Activated CD8-positive, alpha-beta memory T cell treated with anti-CD3 and anti-CD28 coated beads, Interleukin-2, amount 50 U/mL, for 4 hours (primary cell): ENCODE measurements around the gene USF3.
A peak's percentile ranks its signal among the peaks of the same experiment; 100 is the strongest.

ENCODE experiments used
- DNase-seq: peaks from one replicate; pipeline ENCODE4 v3.0.0-alpha.2; 2020

The USF3 gene

DNA sequence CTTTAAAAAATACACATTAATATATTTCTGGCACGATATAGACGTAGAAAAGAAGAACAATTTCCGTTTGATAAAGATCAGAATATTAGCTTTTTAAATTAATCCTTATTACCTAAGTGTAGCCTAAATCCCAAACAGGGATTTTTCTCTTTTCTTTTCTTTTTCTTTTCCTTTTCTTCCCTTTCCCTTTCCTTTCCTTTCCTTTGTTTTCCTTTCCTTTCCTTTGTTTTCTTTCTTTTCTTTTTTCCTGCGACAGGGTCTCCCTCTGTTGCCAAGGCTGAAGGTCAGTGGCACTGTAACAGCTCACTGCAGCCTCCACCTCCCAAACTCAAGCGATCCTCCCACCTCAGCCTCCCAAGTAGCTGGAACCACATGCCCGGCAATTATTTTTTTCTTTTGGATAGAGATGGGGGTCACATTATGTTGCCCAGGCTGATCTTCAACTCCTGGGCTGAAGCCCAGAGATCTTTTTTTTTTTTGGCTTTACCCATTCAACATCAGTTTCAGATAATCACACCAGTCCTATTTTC lies 1.8 kb upstream of the USF3 start:
- no peak for DNase-seq

DNA sequence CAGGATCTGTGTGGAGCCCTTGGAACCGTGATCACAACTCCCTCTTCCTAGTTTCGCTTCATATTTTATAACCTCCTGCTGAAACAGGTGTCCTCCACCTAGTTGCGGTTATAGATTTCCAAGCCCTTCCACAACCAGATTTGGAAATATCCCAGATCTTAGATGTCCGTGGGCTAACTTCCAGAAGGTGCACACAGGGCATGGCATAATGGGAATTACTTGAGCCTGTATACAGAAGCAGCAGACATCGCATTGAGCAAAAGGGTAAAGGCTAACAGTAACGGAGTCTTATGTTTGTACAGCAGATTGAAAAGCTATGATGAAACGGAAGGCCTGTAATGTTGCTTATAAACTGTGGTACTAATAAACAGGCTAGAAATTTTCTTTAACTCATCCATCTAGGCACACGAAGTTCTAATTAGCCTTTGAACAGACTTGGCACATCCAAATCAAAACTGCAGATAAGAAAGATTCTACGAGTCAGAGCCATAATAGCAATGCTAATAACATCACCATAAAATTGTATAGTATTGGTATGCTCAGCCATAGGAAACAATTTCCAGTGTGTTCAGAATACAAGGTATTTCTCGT lies 1.2 kb upstream of the USF3 start:
- no peak for DNase-seq

DNA sequence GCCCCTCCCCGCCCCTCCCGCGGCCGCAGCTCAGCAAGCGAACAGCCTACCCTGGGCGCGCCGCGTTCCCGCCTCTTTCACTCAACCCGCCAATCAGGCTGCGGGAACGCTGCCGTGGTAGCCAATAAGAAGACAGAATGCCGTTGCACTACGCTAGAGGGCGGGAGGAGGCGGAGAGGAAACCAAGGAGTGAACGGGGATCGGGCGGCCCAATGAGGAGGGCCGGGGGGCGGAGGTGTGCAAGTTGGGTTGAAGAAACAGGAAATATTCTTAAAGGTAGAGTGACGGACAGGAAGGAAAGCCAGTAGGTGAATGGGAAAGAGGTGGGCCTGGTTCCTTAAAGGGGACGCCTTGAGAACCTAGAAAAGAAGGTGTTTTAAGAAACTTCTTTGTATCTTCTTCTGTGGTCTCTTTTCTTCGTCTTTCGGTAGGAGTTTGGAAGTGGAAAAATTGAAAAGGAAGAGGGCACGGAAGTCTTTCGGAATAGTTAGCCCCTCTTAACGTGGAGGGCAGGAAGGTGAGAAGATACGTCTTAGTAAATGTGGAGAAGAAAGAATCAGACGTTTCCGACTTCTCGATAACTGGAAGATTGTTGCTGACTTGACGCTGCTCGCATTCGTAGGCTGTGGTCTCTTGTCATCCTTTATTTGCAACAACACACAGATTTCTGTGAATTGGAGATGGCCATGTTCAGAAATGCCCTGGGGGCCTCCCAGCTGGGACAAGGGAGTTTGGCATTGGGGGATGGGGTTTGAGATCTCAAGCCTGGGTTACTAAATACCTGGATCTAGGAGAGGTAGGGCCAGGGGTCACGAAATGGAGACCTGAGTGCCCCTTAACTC lies 437 bp upstream of the USF3 start:
- DNase-seq = peak; percentile 96

GRCh38 chr3:113695431-113695785 lies 1.0 kb downstream of the USF3 start:
- DNase-seq = no peak

GRCh38 chr3:113690482-113690881 lies 6.0 kb downstream of the USF3 start:
- no peak for DNase-seq

DNA sequence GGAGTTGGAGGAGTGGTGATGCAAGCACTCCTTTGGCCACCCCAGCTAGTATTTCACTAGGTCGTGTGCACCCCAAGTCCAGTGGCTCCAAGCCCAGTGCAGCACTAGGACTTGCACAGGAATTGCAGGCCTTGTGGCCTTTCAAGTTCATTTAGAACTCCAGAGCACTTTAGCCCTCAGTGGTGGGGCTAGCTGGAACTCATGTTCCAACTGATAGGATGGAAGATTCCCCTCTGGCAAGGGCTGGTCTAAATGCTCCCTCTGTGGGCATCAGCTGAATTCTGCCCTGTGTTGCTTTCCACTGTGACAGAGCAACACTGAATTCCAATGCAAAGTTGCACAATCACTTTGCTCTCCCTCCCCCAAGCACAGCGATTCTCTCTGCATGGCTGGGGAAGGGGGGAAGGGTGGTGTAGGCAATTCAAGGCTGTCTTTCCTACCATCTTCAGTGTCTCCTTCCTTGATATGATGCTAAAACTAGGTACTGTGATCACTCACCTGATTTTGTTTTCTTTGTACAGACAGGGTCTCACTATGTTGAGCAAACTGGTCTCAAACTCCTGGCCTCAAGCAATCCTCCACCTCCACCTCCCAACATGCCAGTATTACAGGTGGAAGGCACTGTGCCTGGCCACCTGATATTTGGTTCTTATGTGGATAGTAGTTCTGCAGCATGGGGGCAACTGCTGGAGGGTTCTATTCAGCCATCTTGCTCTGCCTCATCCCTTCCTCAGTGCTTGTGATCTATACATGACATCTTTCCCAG lies 10.3 kb downstream of the USF3 start:
- DNase-seq = no peak

- DNase-seq = no peak
Observed at GRCh38 chr3:113685124-113685523, 11.3 kb downstream of the USF3 start.

GRCh38 chr3:113684271-113684819 lies 12.1 kb downstream of the USF3 start:
- no peak for DNase-seq

GRCh38 chr3:113678773-113679172 lies 17.7 kb downstream of the USF3 start:
- DNase-seq = no peak

DNA sequence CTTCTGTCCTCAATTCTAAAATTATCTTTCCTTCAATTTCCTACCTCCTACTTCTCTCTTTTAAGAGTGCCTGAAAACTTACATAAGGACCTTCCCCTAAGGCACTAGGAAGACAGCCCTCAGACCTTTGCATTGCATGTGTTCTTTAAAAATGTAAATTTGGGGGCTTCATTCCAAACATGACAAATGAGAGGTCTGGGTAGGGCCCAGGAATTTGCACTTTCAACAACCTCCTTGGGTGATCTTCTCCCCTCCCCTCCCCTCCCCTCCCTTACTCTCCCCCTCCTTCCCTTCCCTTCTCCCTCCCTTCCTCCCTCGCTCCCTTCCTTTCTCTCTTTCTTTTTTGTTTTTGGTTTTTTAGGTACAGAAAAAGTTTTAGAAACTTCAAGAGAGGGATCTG lies 18.7 kb downstream of the USF3 start:
- DNase-seq = no peak

GRCh38 chr3:113676261-113676660 lies 20.2 kb downstream of the USF3 start:
- DNase-seq = no peak

DNA sequence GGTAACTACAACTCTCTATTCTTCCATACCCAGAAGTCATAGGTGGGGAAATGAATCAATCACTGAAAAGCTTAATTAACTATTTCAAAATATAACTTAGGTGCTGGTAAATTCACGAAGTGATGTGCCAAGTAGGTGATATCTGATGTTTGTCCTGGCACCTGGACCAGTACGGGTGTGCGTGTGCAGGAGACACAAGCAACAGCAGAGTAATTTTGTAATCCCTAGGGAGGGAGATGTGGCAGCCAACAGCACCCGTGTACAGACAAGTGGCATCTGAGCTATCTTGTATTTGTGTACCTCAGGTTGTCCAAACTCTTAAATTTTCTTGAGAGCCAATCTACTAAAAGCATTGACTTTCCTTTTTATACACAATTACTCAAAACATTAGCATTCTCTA lies 22.8 kb downstream of the USF3 start:
- DNase-seq = no peak

- no peak for DNase-seq
Observed at GRCh38 chr3:113668015-113668414, 28.4 kb downstream of the USF3 start.

DNA sequence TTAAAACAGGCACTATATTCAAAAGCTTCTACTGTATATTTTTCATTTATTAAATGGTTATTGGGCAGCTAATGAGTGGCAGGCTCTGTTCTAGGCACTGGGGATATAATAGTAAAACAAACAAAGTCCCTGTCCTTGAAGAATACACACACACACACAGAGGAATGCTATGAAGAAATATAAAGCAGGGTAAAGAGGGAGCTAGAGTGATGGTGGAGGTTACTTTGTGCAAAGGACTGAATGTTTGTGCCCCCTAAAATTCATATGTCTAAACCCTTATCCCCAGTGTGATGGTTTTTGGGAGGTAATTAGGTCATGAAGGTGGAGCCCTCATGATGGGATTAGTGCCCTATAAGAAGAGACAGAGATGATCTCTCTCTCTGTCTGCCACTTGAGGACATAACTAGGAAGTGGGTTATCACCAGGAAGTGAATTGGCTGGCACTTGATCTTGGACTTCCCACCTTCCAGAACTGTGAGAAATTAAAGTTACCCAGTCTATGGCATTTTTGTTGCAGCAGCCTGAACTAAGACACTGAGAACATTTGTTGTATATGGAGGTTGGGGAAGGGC lies 31.8 kb downstream of the USF3 start:
- DNase-seq = no peak

- no peak for DNase-seq
Observed at GRCh38 chr3:113663761-113664160, 32.7 kb downstream of the USF3 start.

DNA sequence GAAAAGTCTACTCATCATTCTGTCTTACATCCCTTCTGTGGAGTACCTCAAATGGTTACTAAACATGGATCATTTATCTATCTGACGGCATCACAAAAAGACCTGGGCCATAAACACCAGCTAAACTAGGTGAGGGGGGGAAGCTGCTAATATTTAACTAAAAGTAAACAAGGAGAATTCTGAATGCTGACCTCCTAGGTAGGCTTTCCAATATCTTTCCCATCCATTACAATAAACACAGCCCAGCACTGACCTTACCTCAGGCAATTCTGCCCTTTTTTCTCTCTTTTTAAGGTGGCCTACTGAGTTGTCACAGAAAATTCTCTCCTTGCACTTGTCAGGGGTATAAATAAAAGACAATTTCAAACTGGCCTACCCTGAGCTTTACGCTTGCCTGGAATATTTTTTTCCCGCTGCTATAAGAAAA lies 33.1 kb downstream of the USF3 start:
- DNase-seq = no peak

DNA sequence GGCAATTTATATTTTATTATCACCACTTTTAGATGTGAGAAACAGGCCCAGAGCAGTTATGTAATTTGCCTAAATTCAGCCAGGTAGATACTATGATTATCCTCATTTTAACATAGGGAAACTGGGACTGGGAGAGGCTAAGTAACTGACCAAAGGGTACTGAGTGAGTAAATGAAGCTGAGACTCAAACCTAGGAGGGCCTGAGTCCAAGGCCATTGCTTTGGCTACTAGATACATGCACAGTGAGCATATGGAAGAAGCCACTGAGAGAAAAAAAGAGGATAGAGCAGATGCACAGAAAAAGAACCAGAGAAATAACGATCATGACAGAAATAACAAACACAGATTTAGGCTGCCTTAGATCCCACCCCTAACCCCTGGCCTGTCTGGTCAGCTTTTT lies 33.6 kb downstream of the USF3 start:
- no peak for DNase-seq

GRCh38 chr3:113660896-113661295 lies 35.5 kb downstream of the USF3 start:
- no peak for DNase-seq

DNA sequence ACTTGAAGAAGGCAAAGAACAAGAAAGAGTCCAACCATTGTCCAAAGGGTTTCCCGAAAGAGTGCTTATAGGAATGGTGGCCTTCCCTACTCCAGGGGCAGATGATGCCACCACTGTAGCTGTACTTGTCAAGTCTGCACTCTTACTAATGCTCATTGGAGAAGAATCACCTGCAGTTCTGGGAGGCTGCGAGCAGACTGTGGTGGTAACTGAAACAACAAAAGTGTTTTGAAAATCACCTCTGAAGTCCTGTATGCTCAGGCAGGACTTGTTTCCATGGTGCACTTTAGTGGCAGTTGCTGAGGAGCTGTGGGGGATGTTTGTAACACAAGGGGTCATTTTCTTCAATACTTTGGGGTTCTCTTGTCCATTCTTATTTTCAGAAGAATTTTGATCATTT lies 36.0 kb downstream of the USF3 start:
- no peak for DNase-seq

DNA sequence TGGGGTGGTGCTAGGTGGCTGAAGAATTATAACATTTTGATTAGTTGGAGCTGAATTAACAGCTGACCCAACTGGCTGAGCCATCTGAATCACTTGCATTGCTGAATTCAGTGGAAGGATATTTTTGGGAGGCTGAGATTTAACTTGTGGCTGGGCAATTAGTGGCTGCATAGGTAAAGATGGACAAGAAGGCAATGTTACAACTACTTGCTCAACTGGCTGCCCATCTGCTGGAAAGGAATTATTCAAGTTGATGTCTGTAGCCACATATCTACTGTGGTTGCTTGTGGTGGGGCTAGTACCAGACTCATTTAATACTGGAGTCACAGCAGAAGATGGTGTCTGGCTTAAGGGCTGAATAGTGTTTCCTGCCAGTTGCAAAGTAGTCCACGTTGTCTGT lies 36.4 kb downstream of the USF3 start:
- DNase-seq = no peak

DNA sequence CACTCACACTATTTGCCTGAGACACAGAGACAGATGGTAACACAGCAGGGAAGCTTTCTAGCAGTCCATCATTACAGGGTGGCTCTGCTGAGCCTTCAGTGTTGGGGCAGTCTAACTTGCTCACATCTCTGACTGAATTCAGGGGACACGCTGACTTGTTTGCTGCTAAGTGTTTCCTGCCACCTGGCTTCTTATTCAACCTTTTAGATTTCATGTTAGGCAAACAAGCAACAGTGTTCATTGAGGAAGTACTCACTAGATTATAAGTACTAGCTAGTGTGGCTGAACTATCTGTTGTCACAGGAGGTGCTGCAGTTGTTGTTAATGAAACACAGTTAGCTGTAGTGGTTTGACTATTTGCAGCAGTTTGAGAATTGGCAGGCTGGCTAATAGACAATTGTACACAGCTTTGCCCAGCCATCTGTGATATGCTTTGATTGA lies 37.3 kb downstream of the USF3 start:
- no peak for DNase-seq

GRCh38 chr3:113658107-113658506 lies 38.3 kb downstream of the USF3 start:
- DNase-seq = no peak

DNA sequence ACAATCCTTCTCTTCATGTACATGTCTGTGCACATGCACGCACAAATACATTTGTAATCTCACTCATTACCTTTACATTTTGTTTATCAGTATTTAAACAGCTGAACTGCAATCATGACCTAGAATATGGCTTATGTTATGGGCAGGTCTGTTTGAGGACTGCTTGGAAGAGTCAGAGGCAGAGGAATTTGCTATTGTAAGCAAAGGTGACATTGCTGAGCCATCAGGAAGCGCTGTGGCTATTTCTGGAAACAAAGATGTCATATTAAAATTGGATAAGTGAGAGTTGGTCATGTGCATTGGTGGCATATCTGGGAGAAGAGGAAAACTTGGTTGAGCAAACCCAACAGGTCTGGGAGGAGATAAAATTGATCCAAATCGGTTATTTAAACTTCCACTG lies 41.6 kb downstream of the USF3 start:
- DNase-seq = no peak
